ENCODE results near the gene CCL16. TPM values are rescaled to one million over a fixed set of nuclear protein-coding genes. Genes with fewer than 3 reads are reported as not detected.
"Not testable (repeated sequence)": the region's sequence is repeated elsewhere in the genome, so short reads cannot be mapped to it uniquely, and the experiment has no call there.

Gene CCL16
- not detected in 2 replicates for total RNA-seq (2014; rRNA removed; shearing (Covaris generic); ENCODE audit: low replicate concordance)

GRCh38 chr17:35981246-35981645, at the start of gene CCL16:
TSS of gene CCL16 (minus strand) at chr17:35981497. CDS start at chr17:35981420, 77 bp downstream.
- in situ Hi-C loops (cut with HindIII; ENCODE audit: low pct_unique_long_range_greater_than_20kb, low sequenced_read_pairs) = no loop called here
- DNase-seq (ENCODE audit: low read depth) = no peak

GRCh38 chr17:36030956-36031355, 49.7 kb upstream of the CCL16 start:
- DNase-seq (ENCODE audit: low read depth) = no peak
- in situ Hi-C loops (cut with HindIII; ENCODE audit: low pct_unique_long_range_greater_than_20kb, low sequenced_read_pairs) = no loop called here

GRCh38 chr17:36027761-36028160, 46.5 kb upstream of the CCL16 start:
- in situ Hi-C loops (cut with HindIII; ENCODE audit: low pct_unique_long_range_greater_than_20kb, low sequenced_read_pairs) = no loop called here
- no peak for DNase-seq (ENCODE audit: low read depth)

- in situ Hi-C loops (cut with HindIII; ENCODE audit: low pct_unique_long_range_greater_than_20kb, low sequenced_read_pairs) = no loop called here
- DNase-seq (ENCODE audit: low read depth) = no peak
These were observed 43.0 kb upstream of the CCL16 start for GRCh38 chr17:36024106-36024869.

GRCh38 chr17:36019423-36019822, 38.1 kb upstream of the CCL16 start:
- in situ Hi-C loops (cut with HindIII; ENCODE audit: low pct_unique_long_range_greater_than_20kb, low sequenced_read_pairs) = no loop called here
- no peak for DNase-seq (ENCODE audit: low read depth)

GRCh38 chr17:36017799-36018198, 36.5 kb upstream of the CCL16 start, which contains the start of gene CCL23:
TSS of gene CCL23 (minus strand) at chr17:36017972. CDS start at chr17:36017897, 75 bp downstream.
- DNase-seq (ENCODE audit: low read depth) = no peak
- in situ Hi-C loops (cut with HindIII; ENCODE audit: low pct_unique_long_range_greater_than_20kb, low sequenced_read_pairs) = no loop called here

- in situ Hi-C loops (cut with HindIII; ENCODE audit: low pct_unique_long_range_greater_than_20kb, low sequenced_read_pairs) = no loop called here
- DNase-seq (ENCODE audit: low read depth) = no peak
These were observed 35.3 kb upstream of the CCL16 start for GRCh38 chr17:36016555-36016954.

- in situ Hi-C loops (cut with HindIII; ENCODE audit: low pct_unique_long_range_greater_than_20kb, low sequenced_read_pairs); DNase-seq (ENCODE audit: low read depth): not testable (repeated sequence)
These were observed 34.6 kb upstream of the CCL16 start for GRCh38 chr17:36015895-36016294.

GRCh38 chr17:36014946-36015345, 33.6 kb upstream of the CCL16 start:
- no peak for DNase-seq (ENCODE audit: low read depth)
- in situ Hi-C loops (cut with HindIII; ENCODE audit: low pct_unique_long_range_greater_than_20kb, low sequenced_read_pairs) = no loop called here

GRCh38 chr17:36011201-36011600, 29.9 kb upstream of the CCL16 start:
- in situ Hi-C loops (cut with HindIII; ENCODE audit: low pct_unique_long_range_greater_than_20kb, low sequenced_read_pairs) = no loop called here
- DNase-seq (ENCODE audit: low read depth) = no peak

GRCh38 chr17:36008998-36009665, 27.8 kb upstream of the CCL16 start:
- in situ Hi-C loops (cut with HindIII; ENCODE audit: low pct_unique_long_range_greater_than_20kb, low sequenced_read_pairs) = no loop called here
- DNase-seq (ENCODE audit: low read depth) = no peak

- in situ Hi-C loops (cut with HindIII; ENCODE audit: low pct_unique_long_range_greater_than_20kb, low sequenced_read_pairs) = no loop called here
- DNase-seq (ENCODE audit: low read depth) = no peak
These were observed 23.4 kb upstream of the CCL16 start for GRCh38 chr17:36004594-36005108.

GRCh38 chr17:36002631-36003030, 21.3 kb upstream of the CCL16 start:
- in situ Hi-C loops (cut with HindIII; ENCODE audit: low pct_unique_long_range_greater_than_20kb, low sequenced_read_pairs) = no loop called here
- no peak for DNase-seq (ENCODE audit: low read depth)

GRCh38 chr17:36001862-36002603, 20.7 kb upstream of the CCL16 start:
- no peak for DNase-seq (ENCODE audit: low read depth)
- in situ Hi-C loops (cut with HindIII; ENCODE audit: low pct_unique_long_range_greater_than_20kb, low sequenced_read_pairs) = no loop called here

GRCh38 chr17:36001110-36001771, 19.9 kb upstream of the CCL16 start, which contains the start of gene CCL15:
TSS of gene CCL15 (minus strand) at chr17:36001553. CDS start at chr17:36001492, 61 bp downstream.
- no peak for DNase-seq (ENCODE audit: low read depth)
- in situ Hi-C loops (cut with HindIII; ENCODE audit: low pct_unique_long_range_greater_than_20kb, low sequenced_read_pairs) = no loop called here

- no peak for DNase-seq (ENCODE audit: low read depth)
- in situ Hi-C loops (cut with HindIII; ENCODE audit: low pct_unique_long_range_greater_than_20kb, low sequenced_read_pairs) = no loop called here
These were observed 19.4 kb upstream of the CCL16 start for GRCh38 chr17:36000732-36001109.

GRCh38 chr17:35998756-35999155, 17.5 kb upstream of the CCL16 start:
- in situ Hi-C loops (cut with HindIII; ENCODE audit: low pct_unique_long_range_greater_than_20kb, low sequenced_read_pairs) = no loop called here
- no peak for DNase-seq (ENCODE audit: low read depth)

- in situ Hi-C loops (cut with HindIII; ENCODE audit: low pct_unique_long_range_greater_than_20kb, low sequenced_read_pairs) = no loop called here
- no peak for DNase-seq (ENCODE audit: low read depth)
These were observed 16.8 kb upstream of the CCL16 start for GRCh38 chr17:35998018-35998545.
